ENCODE results near the gene GTF3C1.

Gene GTF3C1

GRCh38 chr16:27518226-27518625 is 31.5 kb downstream of the GTF3C1 start (continued):
- no peak for TF ChIP-seq CREB5 (CRISPR knock-in tag; IDR thresholded peaks at IDR 0.05; ENCODE audit: low read depth)
- TF ChIP-seq CSDC2 (CRISPR knock-in tag; IDR thresholded peaks at IDR 0.05), result no peak
- TF ChIP-seq, protein P1, sequence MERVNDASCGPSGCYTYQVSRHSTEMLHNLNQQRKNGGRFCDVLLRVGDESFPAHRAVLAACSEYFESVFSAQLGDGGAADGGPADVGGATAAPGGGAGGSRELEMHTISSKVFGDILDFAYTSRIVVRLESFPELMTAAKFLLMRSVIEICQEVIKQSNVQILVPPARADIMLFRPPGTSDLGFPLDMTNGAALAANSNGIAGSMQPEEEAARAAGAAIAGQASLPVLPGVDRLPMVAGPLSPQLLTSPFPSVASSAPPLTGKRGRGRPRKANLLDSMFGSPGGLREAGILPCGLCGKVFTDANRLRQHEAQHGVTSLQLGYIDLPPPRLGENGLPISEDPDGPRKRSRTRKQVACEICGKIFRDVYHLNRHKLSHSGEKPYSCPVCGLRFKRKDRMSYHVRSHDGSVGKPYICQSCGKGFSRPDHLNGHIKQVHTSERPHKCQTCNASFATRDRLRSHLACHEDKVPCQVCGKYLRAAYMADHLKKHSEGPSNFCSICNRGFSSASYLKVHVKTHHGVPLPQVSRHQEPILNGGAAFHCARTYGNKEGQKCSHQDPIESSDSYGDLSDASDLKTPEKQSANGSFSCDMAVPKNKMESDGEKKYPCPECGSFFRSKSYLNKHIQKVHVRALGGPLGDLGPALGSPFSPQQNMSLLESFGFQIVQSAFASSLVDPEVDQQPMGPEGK (CRISPR knock-in tag; IDR thresholded peaks at IDR 0.05; ENCODE audit: borderline replicate concordance), result no peak
- TF ChIP-seq SNAI2 (CRISPR knock-in tag; IDR thresholded peaks at IDR 0.05), result no peak

GRCh38 chr16:27517664-27518063 is 32.0 kb downstream of the GTF3C1 start:
- TF ChIP-seq, protein P1 (CRISPR knock-in tag; IDR thresholded peaks at IDR 0.05; ENCODE audit: borderline replicate concordance), result no peak
- TF ChIP-seq ZFP30 (CRISPR knock-in tag; IDR thresholded peaks at IDR 0.05) (no peak), SNAI2 (CRISPR knock-in tag; IDR thresholded peaks at IDR 0.05) (no peak), ZFP3 (CRISPR knock-in tag; IDR thresholded peaks at IDR 0.05) (no peak), PPARA (CRISPR knock-in tag; IDR thresholded peaks at IDR 0.05; ENCODE audit: borderline replicate concordance) (no peak), TCF4 (CRISPR knock-in tag; IDR thresholded peaks at IDR 0.05; ENCODE audit: borderline replicate concordance) (no peak), CREB5 (CRISPR knock-in tag; IDR thresholded peaks at IDR 0.05; ENCODE audit: low read depth) (no peak), BACH2 (CRISPR knock-in tag; IDR thresholded peaks at IDR 0.05; ENCODE audit: borderline replicate concordance) (no peak), ISL1 (CRISPR knock-in tag; IDR thresholded peaks at IDR 0.05) (no peak), ZNF70 (CRISPR knock-in tag; IDR thresholded peaks at IDR 0.05) (no peak), TOX (CRISPR knock-in tag; IDR thresholded peaks at IDR 0.05; ENCODE audit: borderline replicate concordance) (no peak)
- TF ChIP-seq, protein P2, sequence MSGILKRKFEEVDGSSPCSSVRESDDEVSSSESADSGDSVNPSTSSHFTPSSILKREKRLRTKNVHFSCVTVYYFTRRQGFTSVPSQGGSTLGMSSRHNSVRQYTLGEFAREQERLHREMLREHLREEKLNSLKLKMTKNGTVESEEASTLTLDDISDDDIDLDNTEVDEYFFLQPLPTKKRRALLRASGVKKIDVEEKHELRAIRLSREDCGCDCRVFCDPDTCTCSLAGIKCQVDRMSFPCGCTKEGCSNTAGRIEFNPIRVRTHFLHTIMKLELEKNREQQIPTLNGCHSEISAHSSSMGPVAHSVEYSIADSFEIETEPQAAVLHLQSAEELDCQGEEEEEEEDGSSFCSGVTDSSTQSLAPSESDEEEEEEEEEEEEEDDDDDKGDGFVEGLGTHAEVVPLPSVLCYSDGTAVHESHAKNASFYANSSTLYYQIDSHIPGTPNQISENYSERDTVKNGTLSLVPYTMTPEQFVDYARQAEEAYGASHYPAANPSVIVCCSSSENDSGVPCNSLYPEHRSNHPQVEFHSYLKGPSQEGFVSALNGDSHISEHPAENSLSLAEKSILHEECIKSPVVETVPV (CRISPR knock-in tag; IDR thresholded peaks at IDR 0.05), result no peak
- TF ChIP-seq, protein P3, sequence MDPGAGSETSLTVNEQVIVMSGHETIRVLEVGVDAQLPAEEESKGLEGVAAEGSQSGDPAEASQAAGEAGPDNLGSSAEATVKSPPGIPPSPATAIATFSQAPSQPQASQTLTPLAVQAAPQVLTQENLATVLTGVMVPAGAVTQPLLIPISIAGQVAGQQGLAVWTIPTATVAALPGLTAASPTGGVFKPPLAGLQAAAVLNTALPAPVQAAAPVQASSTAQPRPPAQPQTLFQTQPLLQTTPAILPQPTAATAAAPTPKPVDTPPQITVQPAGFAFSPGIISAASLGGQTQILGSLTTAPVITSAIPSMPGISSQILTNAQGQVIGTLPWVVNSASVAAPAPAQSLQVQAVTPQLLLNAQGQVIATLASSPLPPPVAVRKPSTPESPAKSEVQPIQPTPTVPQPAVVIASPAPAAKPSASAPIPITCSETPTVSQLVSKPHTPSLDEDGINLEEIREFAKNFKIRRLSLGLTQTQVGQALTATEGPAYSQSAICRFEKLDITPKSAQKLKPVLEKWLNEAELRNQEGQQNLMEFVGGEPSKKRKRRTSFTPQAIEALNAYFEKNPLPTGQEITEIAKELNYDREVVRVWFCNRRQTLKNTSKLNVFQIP (CRISPR knock-in tag; IDR thresholded peaks at IDR 0.05; ENCODE audit: borderline replicate concordance, low read depth), result no peak

GRCh38 chr16:27516365-27516764 is 33.3 kb downstream of the GTF3C1 start:
- ATAC-seq, result no peak
- TF ChIP-seq ESRRG (CRISPR knock-in tag; IDR thresholded peaks at IDR 0.05) (no peak), ZC3H10 (CRISPR knock-in tag; IDR thresholded peaks at IDR 0.05) (no peak), ISL1 (CRISPR knock-in tag; IDR thresholded peaks at IDR 0.05) (no peak), ZFP3 (CRISPR knock-in tag; IDR thresholded peaks at IDR 0.05) (no peak), ARNTL (CRISPR knock-in tag; IDR thresholded peaks at IDR 0.05; ENCODE audit: borderline replicate concordance, low read depth) (no peak), CREB5 (CRISPR knock-in tag; IDR thresholded peaks at IDR 0.05; ENCODE audit: low read depth) (no peak), RARB (CRISPR knock-in tag; IDR thresholded peaks at IDR 0.05) (no peak), GLIS3 (CRISPR knock-in tag; IDR thresholded peaks at IDR 0.05) (no peak), ZFP30 (CRISPR knock-in tag; IDR thresholded peaks at IDR 0.05) (no peak), SNAI2 (CRISPR knock-in tag; IDR thresholded peaks at IDR 0.05) (no peak), ZNF70 (CRISPR knock-in tag; IDR thresholded peaks at IDR 0.05) (no peak), TOX (CRISPR knock-in tag; IDR thresholded peaks at IDR 0.05; ENCODE audit: borderline replicate concordance) (no peak), CSDC2 (CRISPR knock-in tag; IDR thresholded peaks at IDR 0.05) (no peak)
- TF ChIP-seq, protein P3 (CRISPR knock-in tag; IDR thresholded peaks at IDR 0.05; ENCODE audit: borderline replicate concordance, low read depth), result no peak
- TF ChIP-seq, protein P1 (CRISPR knock-in tag; IDR thresholded peaks at IDR 0.05; ENCODE audit: borderline replicate concordance), result no peak
- TF ChIP-seq, protein P2 (CRISPR knock-in tag; IDR thresholded peaks at IDR 0.05), result no peak

More at GRCh38 chr16:27517664-27518063, 32.0 kb downstream of the GTF3C1 start:
- no peak for ATAC-seq
